Gastroesophageal sphincter (tissue), 3 donors: ENCODE results near the gene RAB1B.

Source experiments
- EP300 ChIP-seq: sonication (generic); formaldehyde crosslinking; IDR thresholded peaks from one replicate; pipeline ENCODE4 v1.6.1; 2017; ENCODE audit warnings: antibody characterized with exemption, mild to moderate bottlenecking
- POLR2A ChIP-seq, 2 donors: fragments of 450-650 bp; IDR thresholded peaks; one replicate each; pipeline ENCODE4 v1.6.1; 2017; ENCODE audit warnings: antibody characterized with exemption in 2 of 2, mild to moderate bottlenecking in 2 of 2, moderate library complexity in 1 of 2
- POLR2AphosphoS5 ChIP-seq: sonication (generic); formaldehyde crosslinking; IDR thresholded peaks from one replicate; pipeline ENCODE4 v1.6.1; 2017; ENCODE audit warnings: antibody characterized with exemption
- TF ChIP-seq, protein P1 (sequence below), 4 experiments: fragments of 200-600 bp in 2 of 4; fragments of 450-650 bp in 2 of 4; sonication (generic) in 1 of 4; IDR thresholded peaks; one replicate each; pipeline ENCODE4 v1.5.1; 2017 to 2019; ENCODE audit warnings: antibody characterized with exemption in 4 of 4, mild to moderate bottlenecking in 2 of 4, moderate library complexity in 2 of 4

- TF ChIP-seq, protein P1, sequence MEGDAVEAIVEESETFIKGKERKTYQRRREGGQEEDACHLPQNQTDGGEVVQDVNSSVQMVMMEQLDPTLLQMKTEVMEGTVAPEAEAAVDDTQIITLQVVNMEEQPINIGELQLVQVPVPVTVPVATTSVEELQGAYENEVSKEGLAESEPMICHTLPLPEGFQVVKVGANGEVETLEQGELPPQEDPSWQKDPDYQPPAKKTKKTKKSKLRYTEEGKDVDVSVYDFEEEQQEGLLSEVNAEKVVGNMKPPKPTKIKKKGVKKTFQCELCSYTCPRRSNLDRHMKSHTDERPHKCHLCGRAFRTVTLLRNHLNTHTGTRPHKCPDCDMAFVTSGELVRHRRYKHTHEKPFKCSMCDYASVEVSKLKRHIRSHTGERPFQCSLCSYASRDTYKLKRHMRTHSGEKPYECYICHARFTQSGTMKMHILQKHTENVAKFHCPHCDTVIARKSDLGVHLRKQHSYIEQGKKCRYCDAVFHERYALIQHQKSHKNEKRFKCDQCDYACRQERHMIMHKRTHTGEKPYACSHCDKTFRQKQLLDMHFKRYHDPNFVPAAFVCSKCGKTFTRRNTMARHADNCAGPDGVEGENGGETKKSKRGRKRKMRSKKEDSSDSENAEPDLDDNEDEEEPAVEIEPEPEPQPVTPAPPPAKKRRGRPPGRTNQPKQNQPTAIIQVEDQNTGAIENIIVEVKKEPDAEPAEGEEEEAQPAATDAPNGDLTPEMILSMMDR (IDR thresholded peaks at IDR 0.05), result no peak
- no peak for TF ChIP-seq EP300
- no peak for TF ChIP-seq POLR2A (IDR thresholded peaks at IDR 0.05)
- TF ChIP-seq POLR2AphosphoS5, result no peak
These were observed 9.2 kb upstream of the RAB1B start for GRCh38 chr11:66259225-66259624.
